ENCODE measurements around the gene MISP.
"Not testable (repeated sequence)": the region's sequence is repeated elsewhere in the genome, so short reads cannot be mapped to it uniquely, and the experiment has no call there.

MISP gene

DNA sequence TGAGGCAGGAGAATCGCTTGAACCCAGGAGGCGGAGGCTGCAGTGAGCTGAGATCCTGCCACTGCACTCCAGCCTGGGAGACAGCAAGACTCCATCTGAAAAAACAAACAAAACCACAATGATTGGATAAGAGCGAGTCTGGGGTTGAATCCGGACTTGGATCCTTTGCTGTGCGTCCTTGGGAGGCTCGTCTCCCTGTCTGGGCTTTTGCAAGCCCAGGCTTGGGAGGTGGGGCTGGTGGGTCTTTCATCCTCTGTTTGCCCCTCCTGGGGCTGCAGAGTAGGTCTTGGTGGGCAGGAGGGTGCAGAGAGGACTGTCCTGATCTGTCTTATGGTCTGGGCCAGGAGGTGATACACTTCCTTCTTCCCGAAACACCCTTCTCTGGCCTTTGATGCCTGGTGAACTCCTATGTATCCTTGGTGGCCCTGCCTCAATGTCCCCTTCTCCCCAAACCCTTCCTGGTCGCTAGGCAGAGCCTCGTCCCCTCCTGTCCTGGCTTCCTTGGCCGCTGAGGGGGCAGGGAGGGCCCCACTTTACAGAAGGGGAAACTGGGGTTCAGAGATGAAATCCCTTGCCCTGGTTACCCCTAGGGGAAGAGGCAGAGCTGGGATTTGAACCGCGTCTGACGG, 25.3 kb upstream of the MISP start:
- H3K4me3 ChIP-seq (ENCODE audit: insufficient read depth, low read depth, low read length), result no peak overlapping the region
- H3K4me1 ChIP-seq (ENCODE audit: control insufficient read depth, insufficient read depth, low read length), result no peaks in the 10 kb centered on the region
- H3K36me3 ChIP-seq (ENCODE audit: control insufficient read depth, insufficient read depth, low read length), result no peaks in the 10 kb centered on the region
- H3K9me3 ChIP-seq (ENCODE audit: control insufficient read depth, low read length), result no peaks in the 10 kb centered on the region
- H3K27ac ChIP-seq (ENCODE audit: insufficient read depth, low read depth, low read length, poor library complexity, severe bottlenecking), result no peak overlapping the region
- no peaks in the 10 kb centered on the region for H3K27me3 ChIP-seq (ENCODE audit: control insufficient read depth, insufficient read depth, low read length, poor library complexity, severe bottlenecking)
- WGBS, 2 experiments, result 90 to 93% methylated on average over 13 of the region's 13 CpGs

DNA sequence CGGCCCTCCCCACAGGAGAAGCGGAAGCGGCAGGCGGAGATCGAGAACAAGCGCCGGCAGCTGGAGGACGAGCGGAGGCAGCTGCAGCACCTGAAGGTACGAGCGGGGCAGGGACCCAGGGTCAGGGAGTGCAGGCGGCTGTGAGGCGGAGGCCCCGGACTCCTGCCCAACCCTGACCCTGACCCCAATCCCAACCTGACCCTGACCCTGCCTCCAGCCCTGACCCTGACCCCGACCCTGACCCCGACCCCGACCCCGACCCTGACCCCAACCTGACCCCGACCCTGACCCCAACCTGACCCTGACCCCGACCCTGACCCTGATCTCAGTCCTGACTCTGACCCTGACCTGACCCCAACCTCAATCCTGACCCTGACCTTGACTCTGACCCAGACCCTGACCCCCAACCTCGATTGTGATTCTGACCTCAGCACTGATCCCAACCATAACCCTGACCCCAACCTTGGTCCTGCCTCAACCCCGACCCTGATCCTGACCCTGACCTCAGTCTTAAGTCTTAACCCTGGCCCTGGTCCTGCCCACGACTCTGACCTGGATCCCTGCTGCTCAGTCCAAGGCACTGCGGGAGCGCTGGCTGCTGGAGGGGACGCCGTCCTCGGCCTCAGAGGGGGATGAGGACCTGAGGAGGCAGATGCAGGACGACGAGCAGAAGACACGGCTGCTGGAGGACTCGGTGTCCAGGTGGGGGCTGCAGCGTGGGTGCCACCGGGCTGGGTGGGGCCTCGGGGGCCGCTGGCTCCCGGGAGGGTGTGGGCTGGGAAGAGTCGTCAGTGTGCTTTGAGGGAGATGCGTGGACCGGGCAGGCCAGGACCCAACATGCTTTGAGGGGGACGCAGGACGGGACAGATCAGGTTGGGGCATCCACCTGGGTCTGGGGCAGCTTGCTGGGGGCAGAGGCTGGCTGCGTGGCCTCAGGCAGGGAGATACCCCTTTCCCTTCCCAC, 23.6 kb upstream of the MISP start:
- no peaks in the 10 kb centered on the region for H3K4me1 ChIP-seq (ENCODE audit: control insufficient read depth, insufficient read depth, low read length)
- H3K27me3 ChIP-seq (ENCODE audit: control insufficient read depth, insufficient read depth, low read length, poor library complexity, severe bottlenecking), result no peaks in the 10 kb centered on the region
- H3K27ac ChIP-seq (ENCODE audit: insufficient read depth, low read depth, low read length, poor library complexity, severe bottlenecking), result no peak overlapping the region
- H3K36me3 ChIP-seq (ENCODE audit: control insufficient read depth, insufficient read depth, low read length), result no peaks in the 10 kb centered on the region
- H3K4me3 ChIP-seq (ENCODE audit: insufficient read depth, low read depth, low read length), result no peak overlapping the region
- no peaks in the 10 kb centered on the region for H3K9me3 ChIP-seq (ENCODE audit: control insufficient read depth, low read length)
- WGBS, 2 experiments, result 89% methylated on average over 43 of the region's 43 CpGs

DNA sequence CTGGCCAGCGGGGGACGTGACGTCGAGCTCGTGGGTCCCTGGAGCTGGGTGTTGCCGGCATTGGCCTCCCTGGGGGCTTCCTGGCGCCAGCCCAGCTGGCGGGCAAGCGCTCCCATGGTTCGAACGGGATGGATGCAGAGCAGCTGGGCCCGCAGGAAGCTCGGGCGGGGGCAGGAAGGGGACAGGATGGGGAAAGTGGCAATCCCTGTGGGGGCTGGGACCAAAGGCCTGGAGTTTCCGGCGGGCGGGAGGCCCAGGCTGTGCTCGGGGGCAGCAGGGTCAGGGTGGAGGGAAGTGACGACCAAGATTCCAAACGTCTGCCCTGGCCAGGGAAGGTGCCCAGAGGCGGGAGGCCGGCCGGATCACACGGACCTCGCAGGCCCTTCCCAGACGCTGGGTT, 22.9 kb upstream of the MISP start:
- H3K27me3 ChIP-seq (ENCODE audit: control insufficient read depth, insufficient read depth, low read length, poor library complexity, severe bottlenecking), result no peaks in the 10 kb centered on the region
- no peaks in the 10 kb centered on the region for H3K4me1 ChIP-seq (ENCODE audit: control insufficient read depth, insufficient read depth, low read length)
- H3K4me3 ChIP-seq (ENCODE audit: insufficient read depth, low read depth, low read length), result no peak overlapping the region
- H3K36me3 ChIP-seq (ENCODE audit: control insufficient read depth, insufficient read depth, low read length), result no peaks in the 10 kb centered on the region
- H3K27ac ChIP-seq (ENCODE audit: insufficient read depth, low read depth, low read length, poor library complexity, severe bottlenecking), result no peak overlapping the region
- H3K9me3 ChIP-seq (ENCODE audit: control insufficient read depth, low read length), result no peaks in the 10 kb centered on the region
- WGBS, 2 experiments, result 91 to 92% methylated on average over 26 of the region's 26 CpGs

DNA sequence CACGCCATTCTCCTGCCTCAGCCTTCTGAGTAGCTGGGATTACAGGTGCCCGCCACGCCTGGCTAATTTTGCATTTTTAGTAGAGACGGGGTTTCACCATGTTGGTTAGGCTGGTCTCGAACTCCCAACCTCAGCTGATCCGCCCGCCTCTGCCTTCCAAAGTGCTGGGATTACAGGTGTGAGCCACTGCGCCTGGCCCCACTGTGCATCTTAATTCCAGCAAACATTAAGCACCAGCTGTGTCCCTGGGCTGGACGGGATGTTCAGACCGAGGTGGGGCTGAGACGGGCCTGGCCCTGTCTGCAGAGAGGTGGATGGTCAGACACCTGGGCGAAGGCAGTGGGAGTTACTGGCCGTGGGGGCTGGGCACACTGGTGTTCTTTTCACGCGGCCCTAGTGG, 21.3 kb upstream of the MISP start:
- 89 to 91% methylated on average over 15 of the region's 15 CpGs for WGBS, 2 experiments
- H3K27me3 ChIP-seq (ENCODE audit: control insufficient read depth, insufficient read depth, low read length, poor library complexity, severe bottlenecking); H3K4me1 ChIP-seq (ENCODE audit: control insufficient read depth, insufficient read depth, low read length); H3K9me3 ChIP-seq (ENCODE audit: control insufficient read depth, low read length); H3K4me3 ChIP-seq (ENCODE audit: insufficient read depth, low read depth, low read length); H3K27ac ChIP-seq (ENCODE audit: insufficient read depth, low read depth, low read length, poor library complexity, severe bottlenecking); H3K36me3 ChIP-seq (ENCODE audit: control insufficient read depth, insufficient read depth, low read length): not testable (repeated sequence)

DNA sequence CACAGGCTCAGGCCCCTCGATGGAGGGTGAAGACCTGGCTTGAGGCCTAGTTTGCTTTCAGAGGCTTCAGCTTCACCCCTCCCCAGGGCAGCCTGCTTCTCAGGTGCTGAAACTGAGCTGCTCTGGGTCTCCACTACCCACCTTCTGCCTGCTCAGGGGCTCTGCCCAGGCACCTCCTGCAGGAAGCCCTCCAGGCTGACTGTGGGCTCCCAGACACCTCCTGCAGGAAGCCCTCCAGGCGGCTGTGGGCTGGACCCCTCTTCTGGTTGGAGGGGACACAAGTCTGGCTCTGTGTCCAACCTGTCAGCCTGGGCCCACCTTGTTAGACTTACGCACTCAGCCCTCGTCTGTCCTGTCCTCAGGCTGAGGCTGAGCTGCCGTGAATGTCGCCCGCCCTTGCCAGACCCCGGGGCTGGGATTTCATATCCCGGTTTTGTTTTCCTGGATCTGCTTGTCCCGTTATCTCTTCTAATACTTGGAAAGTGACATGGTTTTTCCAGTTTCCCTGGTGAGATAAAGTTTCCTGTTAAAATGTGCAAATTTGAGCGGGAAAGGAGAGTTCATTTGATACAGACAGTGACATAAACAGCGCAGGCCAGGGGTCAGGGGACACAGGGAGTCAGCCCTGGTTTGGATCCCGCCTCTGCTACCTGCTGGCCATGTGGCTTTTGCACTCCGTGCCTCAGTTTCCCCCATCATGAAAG, 20.8 kb upstream of the MISP start:
- WGBS, 2 experiments, result 89 to 91% methylated on average over 14 of the region's 14 CpGs
- no peaks in the 10 kb centered on the region for H3K4me1 ChIP-seq (ENCODE audit: control insufficient read depth, insufficient read depth, low read length)
- no peak overlapping the region for H3K4me3 ChIP-seq (ENCODE audit: insufficient read depth, low read depth, low read length)
- H3K36me3 ChIP-seq (ENCODE audit: control insufficient read depth, insufficient read depth, low read length), result no peaks in the 10 kb centered on the region
- no peaks in the 10 kb centered on the region for H3K9me3 ChIP-seq (ENCODE audit: control insufficient read depth, low read length)
- no peaks in the 10 kb centered on the region for H3K27me3 ChIP-seq (ENCODE audit: control insufficient read depth, insufficient read depth, low read length, poor library complexity, severe bottlenecking)
- H3K27ac ChIP-seq (ENCODE audit: insufficient read depth, low read depth, low read length, poor library complexity, severe bottlenecking), result no peak overlapping the region

DNA sequence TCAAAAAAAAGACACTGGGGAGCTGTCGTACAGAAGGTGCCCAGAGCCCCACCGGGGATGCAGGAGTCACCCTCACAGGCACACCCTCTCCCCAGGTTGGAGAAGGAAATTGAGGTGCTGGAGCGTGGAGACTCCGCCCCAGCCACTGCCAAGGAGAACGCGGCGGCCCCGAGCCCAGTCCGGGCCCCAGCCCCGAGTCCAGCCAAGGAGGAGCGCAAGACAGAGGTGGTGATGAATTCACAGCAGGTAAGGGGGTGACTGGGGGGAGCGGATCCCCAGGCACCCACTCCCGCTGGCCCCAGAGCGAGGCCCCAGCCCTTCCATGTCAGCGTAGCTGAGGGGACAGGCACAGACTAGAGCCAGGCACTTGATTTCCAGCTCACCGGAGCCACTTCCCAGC, 19.9 kb upstream of the MISP start:
- no peaks in the 10 kb centered on the region for H3K9me3 ChIP-seq (ENCODE audit: control insufficient read depth, low read length)
- 92 to 94% methylated on average over 16 of the region's 16 CpGs for WGBS, 2 experiments
- H3K36me3 ChIP-seq (ENCODE audit: control insufficient read depth, insufficient read depth, low read length), result no peaks in the 10 kb centered on the region
- no peaks in the 10 kb centered on the region for H3K4me1 ChIP-seq (ENCODE audit: control insufficient read depth, insufficient read depth, low read length)
- no peak overlapping the region for H3K4me3 ChIP-seq (ENCODE audit: insufficient read depth, low read depth, low read length)
- no peaks in the 10 kb centered on the region for H3K27me3 ChIP-seq (ENCODE audit: control insufficient read depth, insufficient read depth, low read length, poor library complexity, severe bottlenecking)
- no peak overlapping the region for H3K27ac ChIP-seq (ENCODE audit: insufficient read depth, low read depth, low read length, poor library complexity, severe bottlenecking)

DNA sequence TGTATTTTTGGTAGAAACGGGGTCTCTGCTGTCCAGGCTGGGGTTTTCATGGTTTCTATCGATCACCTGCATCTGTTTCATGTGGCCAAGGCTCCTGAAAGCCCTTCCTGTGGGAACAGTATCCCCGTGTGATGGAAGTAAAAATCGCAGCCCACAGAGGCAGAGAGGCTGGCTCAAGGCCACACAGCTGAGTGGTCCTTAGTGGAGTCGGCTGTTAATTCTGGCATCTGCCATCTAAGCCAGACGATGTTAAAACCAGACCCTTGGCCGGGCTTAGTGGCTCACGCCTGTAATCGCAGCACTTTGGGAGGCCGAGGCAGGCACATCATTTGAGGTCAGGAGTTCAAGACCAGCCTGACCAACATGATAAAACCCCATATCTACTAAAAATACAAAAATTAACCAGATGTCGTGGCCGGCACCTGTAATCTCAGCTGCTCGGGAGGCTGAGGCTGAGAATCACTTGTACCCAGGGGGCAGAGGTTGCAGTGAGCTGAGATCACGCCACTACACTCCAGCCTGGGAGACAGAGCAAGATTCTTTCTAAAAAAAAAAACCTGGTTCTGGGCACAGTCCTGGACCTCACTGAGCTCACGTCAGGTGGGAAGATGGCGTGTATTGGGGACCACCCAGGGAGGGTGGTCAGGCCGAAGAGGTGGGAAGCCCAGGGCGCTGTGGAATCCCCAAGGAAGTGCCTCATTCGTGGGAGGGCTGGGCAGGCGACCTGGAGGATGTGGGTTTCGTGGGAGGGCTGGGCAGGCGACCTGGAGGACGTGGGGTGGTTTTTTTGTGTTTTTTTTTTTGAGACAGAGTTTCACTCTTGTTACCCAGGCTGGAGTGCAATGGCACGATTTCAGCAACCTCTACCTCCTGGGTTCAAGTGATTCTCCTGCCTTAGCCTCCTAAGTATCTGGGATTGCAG, 18.5 kb upstream of the MISP start:
- Histone ChIP-seq H3K4me1 (ENCODE audit: control insufficient read depth, insufficient read depth, low read length) (no peaks in the 10 kb centered on the region), H3K4me3 (ENCODE audit: insufficient read depth, low read depth, low read length) (no peak overlapping the region), H3K27ac (ENCODE audit: insufficient read depth, low read depth, low read length, poor library complexity, severe bottlenecking) (no peak overlapping the region), H3K9me3 (ENCODE audit: control insufficient read depth, low read length) (no peaks in the 10 kb centered on the region), H3K36me3 (ENCODE audit: control insufficient read depth, insufficient read depth, low read length) (no peaks in the 10 kb centered on the region), H3K27me3 (ENCODE audit: control insufficient read depth, insufficient read depth, low read length, poor library complexity, severe bottlenecking) (no peaks in the 10 kb centered on the region)
- WGBS, 2 experiments, result 94 to 95% methylated on average over 24 of the region's 24 CpGs

DNA sequence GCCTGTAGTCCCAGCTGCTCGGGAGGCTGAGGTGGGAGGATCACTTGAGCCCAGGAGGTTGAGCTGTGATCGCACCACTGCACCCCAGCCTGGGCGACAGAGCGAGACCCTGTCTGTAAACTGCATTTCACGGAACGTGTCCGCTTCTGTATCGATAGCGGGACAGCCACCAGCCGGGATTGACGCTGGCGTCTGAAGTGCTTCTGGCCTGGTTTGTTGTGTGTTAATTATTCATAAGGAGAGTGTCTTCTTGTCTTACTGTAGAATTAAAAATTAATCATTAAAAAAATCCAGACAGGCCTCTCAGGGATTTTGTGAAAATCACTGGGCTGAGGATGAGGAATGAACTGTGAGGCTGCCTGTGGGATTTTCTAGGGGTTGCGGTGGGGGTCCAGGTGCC, 16.2 kb upstream of the MISP start:
- Histone ChIP-seq H3K4me3 (ENCODE audit: insufficient read depth, low read depth, low read length) (no peak overlapping the region), H3K27ac (ENCODE audit: insufficient read depth, low read depth, low read length, poor library complexity, severe bottlenecking) (no peak overlapping the region), H3K36me3 (ENCODE audit: control insufficient read depth, insufficient read depth, low read length) (no peaks in the 10 kb centered on the region), H3K4me1 (ENCODE audit: control insufficient read depth, insufficient read depth, low read length) (no peaks in the 10 kb centered on the region), H3K27me3 (ENCODE audit: control insufficient read depth, insufficient read depth, low read length, poor library complexity, severe bottlenecking) (no peaks in the 10 kb centered on the region), H3K9me3 (ENCODE audit: control insufficient read depth, low read length) (no peaks in the 10 kb centered on the region)
- WGBS, 2 experiments, result 94 to 97% methylated on average over 13 of the region's 13 CpGs

DNA sequence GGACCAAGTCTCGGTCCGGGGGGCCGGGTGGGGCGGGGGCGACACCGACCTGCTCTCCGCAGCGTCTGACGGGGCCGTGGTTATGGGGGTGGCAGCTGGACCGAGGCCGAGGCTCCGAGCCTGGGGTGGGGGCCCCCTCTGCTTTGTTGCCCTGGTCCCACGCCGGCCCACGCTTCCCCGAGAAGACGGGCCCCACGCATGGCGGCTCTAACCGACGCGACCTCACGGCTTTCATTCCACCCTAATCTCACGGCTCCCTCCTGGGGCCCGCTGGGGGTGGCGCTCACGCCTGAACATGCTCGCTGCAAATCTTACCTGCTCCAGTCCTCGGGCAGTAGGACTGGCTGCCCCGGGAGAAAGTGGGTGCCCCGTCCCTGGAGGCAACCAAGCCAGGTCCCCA, 14.8 kb upstream of the MISP start:
- WGBS, 2 experiments, result 89% methylated on average over 32 of the region's 32 CpGs
- H3K27ac ChIP-seq (ENCODE audit: insufficient read depth, low read depth, low read length, poor library complexity, severe bottlenecking), result no peak overlapping the region
- no peaks in the 10 kb centered on the region for H3K4me1 ChIP-seq (ENCODE audit: control insufficient read depth, insufficient read depth, low read length)
- no peak overlapping the region for H3K4me3 ChIP-seq (ENCODE audit: insufficient read depth, low read depth, low read length)
- no peaks in the 10 kb centered on the region for H3K9me3 ChIP-seq (ENCODE audit: control insufficient read depth, low read length)
- H3K27me3 ChIP-seq (ENCODE audit: control insufficient read depth, insufficient read depth, low read length, poor library complexity, severe bottlenecking), result no peaks in the 10 kb centered on the region
- no peaks in the 10 kb centered on the region for H3K36me3 ChIP-seq (ENCODE audit: control insufficient read depth, insufficient read depth, low read length)

Data from ectodermal cell (in vitro differentiated cells).